SK-N-SH (cell line): ENCODE measurements around the gene EML1. TPM values are rescaled to one million over a fixed set of nuclear protein-coding genes. Genes with fewer than 3 reads are reported as not detected.

Source experiments
- CTCF ChIA-PET: fragments of 300-600, 350-600 bp; formaldehyde crosslinking; extraction: SDS; loops from one replicate; lab custom pipeline; 2021; lab: Yijun Ruan, JAX
- POLR2A ChIA-PET: fragments of 350-600 bp; sonication (Branson Sonifier 250); formaldehyde crosslinking; extraction: SDS; loops from one replicate; lab custom pipeline; 2020; ENCODE audit warnings: antibody characterized with exemption, inconsistent platforms; lab: Yijun Ruan, JAX
- DNase-seq: peaks from one replicate; pipeline ENCODE4 v3.0.0; 2012
- H2AFZ ChIP-seq: fragments of 200-600 bp; sonication (generic); 2 replicates; pipeline ENCODE4 v1.8.1; 2016; ENCODE audit warnings: antibody characterized with exemption, mild to moderate bottlenecking, low read depth
- H3F3A ChIP-seq: fragments of 200-600 bp; sonication (generic); replicated peaks from 2 replicates; pipeline ENCODE3; 2016; ENCODE audit warnings: antibody characterized with exemption, mild to moderate bottlenecking; ENCODE audit not compliant: insufficient read depth
- H3K27ac ChIP-seq, 2 experiments: fragments of 200-500 bp in 1 of 2; fragments of 200-600 bp in 1 of 2; sonication (Bioruptor generic) in 1 of 2; sonication (generic), shearing (Covaris generic) in 1 of 2; 2 replicates each; pipeline versions ENCODE4 v1.5.1 to v1.6.1; 2014 to 2016; ENCODE audit warnings: low read depth in 2 of 2, inconsistent platforms in 1 of 2, low read length in 1 of 2, mild to moderate bottlenecking in 1 of 2, mixed read lengths in 1 of 2
- H3K27me3 ChIP-seq: fragments of 200-600 bp; sonication (generic), shearing (Covaris generic); 2 replicates; pipeline ENCODE4 v1.6.1; 2016; ENCODE audit warnings: mixed run types; ENCODE audit not compliant: insufficient read depth
- H3K36me3 ChIP-seq, 2 experiments: fragments of 200-500 bp in 1 of 2; fragments of 200-600 bp in 1 of 2; sonication (Bioruptor generic) in 1 of 2; sonication (generic) in 1 of 2; replicated peaks in 1 of 2; 2 replicates each; pipeline versions ENCODE3 to v1.5.1; 2014 to 2016; ENCODE audit warnings: low read length in 1 of 2, mild to moderate bottlenecking in 1 of 2; ENCODE audit not compliant: insufficient read depth in 2 of 2, control insufficient read depth in 1 of 2
- H3K4me1 ChIP-seq, 2 experiments: fragments of 200-500 bp in 1 of 2; fragments of 200-600 bp in 1 of 2; sonication (Bioruptor generic) in 1 of 2; sonication (generic), shearing (Covaris generic) in 1 of 2; 2 replicates each; pipeline versions ENCODE4 v1.5.1 to v1.6.1; 2014 to 2016; ENCODE audit warnings: low read depth in 1 of 2, low read length in 1 of 2, mixed run types in 1 of 2; ENCODE audit not compliant: insufficient read depth in 2 of 2, control insufficient read depth in 1 of 2
- H3K4me2 ChIP-seq: fragments of 200-600 bp; sonication (generic), shearing (Covaris generic); 2 replicates; pipeline ENCODE4 v1.6.1; 2017; ENCODE audit warnings: mixed run types
- H3K4me3 ChIP-seq, 2 experiments: fragments of 200-500 bp in 1 of 2; fragments of 200-600 bp in 1 of 2; sonication (Bioruptor generic) in 1 of 2; sonication (generic), shearing (Covaris generic) in 1 of 2; 2 replicates each; pipeline versions ENCODE4 v1.5.1 to v1.8.1; 2014 to 2016; ENCODE audit warnings: low read depth in 2 of 2, inconsistent platforms in 1 of 2, low read length in 1 of 2, mild to moderate bottlenecking in 1 of 2, mixed read lengths in 1 of 2, moderate library complexity in 1 of 2
- H3K79me2 ChIP-seq: fragments of 200-600 bp; sonication (generic); 2 replicates; pipeline ENCODE4 v1.8.1; 2017; ENCODE audit warnings: mild to moderate bottlenecking; ENCODE audit not compliant: insufficient read depth
- H3K9ac ChIP-seq: fragments of 200-600 bp; sonication (generic); 2 replicates; pipeline ENCODE4 v1.6.1; 2017; ENCODE audit warnings: mixed run types
- H3K9me2 ChIP-seq: fragments of 200-600 bp; sonication (generic); 2 replicates; pipeline ENCODE4 v1.6.1; 2017; ENCODE audit warnings: mixed run types
- H3K9me3 ChIP-seq: fragments of 200-600 bp; sonication (generic); 2 replicates; pipeline ENCODE4 v1.6.1; 2017; ENCODE audit warnings: mixed run types, mild to moderate bottlenecking, moderate library complexity
- H4K20me1 ChIP-seq: fragments of 200-600 bp; sonication (generic); 2 replicates; pipeline ENCODE4 v1.6.1; 2017; ENCODE audit warnings: mild to moderate bottlenecking, mixed run types; ENCODE audit not compliant: insufficient read depth
- GATA2 ChIP-seq: sonication (generic); formaldehyde crosslinking; IDR thresholded peaks from 2 replicates; pipeline ENCODE4 v1.5.0; 2020; ENCODE audit warnings: mild to moderate bottlenecking, missing genetic modification reagents
- JUND ChIP-seq: IDR thresholded peaks from 2 replicates; pipeline ENCODE4 v1.4.0; 2012
- NRF1 ChIP-seq: IDR thresholded peaks from 2 replicates; pipeline ENCODE4 v1.6.1; 2012; ENCODE audit warnings: low read depth, mild to moderate bottlenecking, low read length
- SMC3 ChIP-seq: IDR thresholded peaks from 2 replicates; pipeline ENCODE4 v1.6.1; 2012; ENCODE audit warnings: low read depth, low read length, improper control_type of control experiment
- TAF1 ChIP-seq: IDR thresholded peaks from 2 replicates; pipeline ENCODE4 v1.6.1; 2012; ENCODE audit warnings: low read depth, mild to moderate bottlenecking, low read length, moderate library complexity, borderline replicate concordance
- WGBS: methylation state at CpG from one replicate; pipeline ENCODE4 v1.1.6; 2017; ENCODE audit warnings: low lambda C conversion rate; 5-methylcytosine and 5-hydroxymethylcytosine counted together
- polyA plus RNA-seq, 3 experiments: library from polyadenylated mRNA; depleted of rRNA; stranded (reverse); fragments of >200 nt; gene quantifications; 2 replicates each; pipeline ENCODE4 v1.2.3, GENCODE V29; 2012
- TF ChIP-seq, protein P1 (sequence below): fragments of 150-350 bp; IDR thresholded peaks from 2 replicates; pipeline ENCODE4 v1.6.1; 2017; ENCODE audit warnings: antibody characterized with exemption, low read length, low read depth, borderline replicate concordance
- TF ChIP-seq, protein P2 (sequence below): IDR thresholded peaks from 2 replicates; pipeline ENCODE4 v1.4.0; 2012; ENCODE audit warnings: low read depth, borderline replicate concordance

EML1 gene
- polyA plus RNA-seq, 1 of the 3 experiments (the other 2 are of a cell fraction) = 6.3 TPM

DNA sequence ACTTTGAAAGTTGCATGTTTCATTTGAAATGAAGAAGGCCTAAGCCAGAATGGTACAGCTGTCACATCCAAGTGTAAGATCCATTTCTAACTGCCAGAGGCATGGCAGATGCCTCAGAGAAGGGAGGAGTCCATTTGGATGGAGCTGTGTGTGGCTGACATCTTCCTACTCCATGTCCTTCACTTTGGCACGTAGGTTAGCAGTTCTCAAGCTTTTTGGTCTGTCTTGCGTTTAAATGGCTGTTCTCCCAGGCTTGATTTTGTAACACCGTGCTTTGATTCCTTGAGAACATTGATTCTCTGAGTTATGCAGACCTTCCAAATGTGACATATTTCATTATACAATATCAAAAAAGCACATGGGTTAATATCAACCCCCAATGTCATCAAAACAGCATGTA lies 23.4 kb downstream of the EML1 start:
- 96% methylated on average over 3 of the region's 3 CpGs for WGBS
- no peaks in the 10 kb centered on the region for H3K79me2 ChIP-seq
- H3K27me3 ChIP-seq = no peaks in the 10 kb centered on the region
- no peaks in the 10 kb centered on the region for H3K9me2 ChIP-seq
- no peak overlapping the region for H3K27ac ChIP-seq
- H3K36me3 ChIP-seq = no peaks in the 10 kb centered on the region
- peaks cover 39% of the 10 kb centered on the region for H4K20me1 ChIP-seq
- CTCF ChIA-PET = interaction anchor here (1.3 to 1.7 kb wide), 2 partner anchors 9 to 21 kb away, joined by 4 to 7 read pairs; no protein-coding TSS in a partner anchor
- no peak overlapping the region for H3K4me3 ChIP-seq
- H3K4me1 ChIP-seq = peaks cover 0 to 8% of the 10 kb centered on the region in 2 experiments; a peak in 1 of 4 replicates
- no peak overlapping the region for H3K9ac ChIP-seq
- no peak overlapping the region for H3K4me2 ChIP-seq
- H2AFZ ChIP-seq = no peak overlapping the region
- no peak for DNase-seq
- no peaks in the 10 kb centered on the region for H3F3A ChIP-seq
- no peaks in the 10 kb centered on the region for H3K9me3 ChIP-seq
- POLR2A ChIA-PET = no interaction called here
- no peak for TF ChIP-seq TAF1
- TF ChIP-seq, protein P1, sequence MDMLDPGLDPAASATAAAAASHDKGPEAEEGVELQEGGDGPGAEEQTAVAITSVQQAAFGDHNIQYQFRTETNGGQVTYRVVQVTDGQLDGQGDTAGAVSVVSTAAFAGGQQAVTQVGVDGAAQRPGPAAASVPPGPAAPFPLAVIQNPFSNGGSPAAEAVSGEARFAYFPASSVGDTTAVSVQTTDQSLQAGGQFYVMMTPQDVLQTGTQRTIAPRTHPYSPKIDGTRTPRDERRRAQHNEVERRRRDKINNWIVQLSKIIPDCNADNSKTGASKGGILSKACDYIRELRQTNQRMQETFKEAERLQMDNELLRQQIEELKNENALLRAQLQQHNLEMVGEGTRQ = no peak
- TF ChIP-seq GATA2 = no peak
- no peak for TF ChIP-seq NRF1
- TF ChIP-seq JUND = no peak

DNA sequence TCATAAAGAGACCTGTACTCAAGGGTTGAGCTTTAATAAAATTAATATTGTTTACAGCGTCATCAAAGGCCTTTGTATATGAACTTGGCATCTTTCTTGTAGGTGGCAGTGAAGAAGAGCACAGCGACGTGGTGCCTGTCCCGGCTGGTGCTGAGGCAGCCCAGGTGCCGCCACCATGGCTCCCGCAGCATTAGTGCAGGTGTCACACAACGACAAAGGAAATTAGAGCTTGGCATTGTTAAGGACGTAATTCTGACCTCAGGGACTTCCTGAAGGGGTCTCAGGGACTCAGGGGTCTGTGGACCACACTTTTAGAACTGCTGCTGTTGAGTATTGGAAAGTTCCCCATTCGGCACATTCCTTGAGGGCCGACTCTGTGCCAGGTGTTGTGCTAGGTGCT lies 24.1 kb downstream of the EML1 start:
- TF ChIP-seq NRF1 = no peak
- no peak for TF ChIP-seq SMC3
- TF ChIP-seq, protein P2, sequence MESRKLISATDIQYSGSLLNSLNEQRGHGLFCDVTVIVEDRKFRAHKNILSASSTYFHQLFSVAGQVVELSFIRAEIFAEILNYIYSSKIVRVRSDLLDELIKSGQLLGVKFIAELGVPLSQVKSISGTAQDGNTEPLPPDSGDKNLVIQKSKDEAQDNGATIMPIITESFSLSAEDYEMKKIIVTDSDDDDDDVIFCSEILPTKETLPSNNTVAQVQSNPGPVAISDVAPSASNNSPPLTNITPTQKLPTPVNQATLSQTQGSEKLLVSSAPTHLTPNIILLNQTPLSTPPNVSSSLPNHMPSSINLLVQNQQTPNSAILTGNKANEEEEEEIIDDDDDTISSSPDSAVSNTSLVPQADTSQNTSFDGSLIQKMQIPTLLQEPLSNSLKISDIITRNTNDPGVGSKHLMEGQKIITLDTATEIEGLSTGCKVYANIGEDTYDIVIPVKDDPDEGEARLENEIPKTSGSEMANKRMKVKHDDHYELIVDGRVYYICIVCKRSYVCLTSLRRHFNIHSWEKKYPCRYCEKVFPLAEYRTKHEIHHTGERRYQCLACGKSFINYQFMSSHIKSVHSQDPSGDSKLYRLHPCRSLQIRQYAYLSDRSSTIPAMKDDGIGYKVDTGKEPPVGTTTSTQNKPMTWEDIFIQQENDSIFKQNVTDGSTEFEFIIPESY = no peak
- TF ChIP-seq, all 33 proteins: peak for 0
- 92% methylated on average over 7 of the region's 10 CpGs for WGBS
- Histone ChIP-seq H3K4me3 (no peak overlapping the region), H3K9me3 (no peaks in the 10 kb centered on the region), H3K4me1 (peaks cover 0 to 13% of the 10 kb centered on the region in 2 experiments; a peak in 1 of 4 replicates), H3K79me2 (no peaks in the 10 kb centered on the region), H3K27ac (no peak overlapping the region), H3K9ac (no peak overlapping the region), H3K4me2 (no peak overlapping the region), H3K36me3 (no peaks in the 10 kb centered on the region), H3K27me3 (no peaks in the 10 kb centered on the region), H4K20me1 (peaks cover 44% of the 10 kb centered on the region), H2AFZ (no peak overlapping the region), H3F3A (no peaks in the 10 kb centered on the region), H3K9me2 (no peaks in the 10 kb centered on the region)
- ChIA-PET CTCF (interaction anchor here (1.3 to 1.7 kb wide), 2 partner anchors 10 to 21 kb away, joined by 4 to 7 read pairs; no protein-coding TSS in a partner anchor), POLR2A (no interaction called here)
- no peak for DNase-seq
